K562 (cell line): Measurements from ENCODE around the gene PSMD8. TPM values are rescaled to one million over a fixed set of nuclear protein-coding genes. Genes with fewer than 3 reads are reported as not detected.

ENCODE experiments used
- EP300 ChIP-seq: IDR thresholded peaks from 2 replicates; pipeline ENCODE4 v1.6.1; 2012; ENCODE audit warnings: low read length, improper control_type of control experiment
- ID3 ChIP-seq, 2 experiments: fragments of 250-450 bp in 1 of 2; fragments of 450-650 bp in 1 of 2; sonication (Bioruptor Pico) in 1 of 2; IDR thresholded peaks; 2 replicates each; pipeline versions ENCODE4 v1.6.1 to v1.8.0; 2016 to 2021; ENCODE audit warnings: mild to moderate bottlenecking in 2 of 2, moderate library complexity in 2 of 2, missing compliant biosample characterization in 1 of 2, missing genetic modification characterization in 1 of 2
- MAFG ChIP-seq: fragments of 450-650 bp; conservative IDR thresholded peaks from 2 replicates; pipeline ENCODE4 v1.6.1; 2016; ENCODE audit warnings: missing genetic modification characterization, missing compliant biosample characterization
- MED1 ChIP-seq: sonication (generic); formaldehyde crosslinking; IDR thresholded peaks from 2 replicates; pipeline ENCODE4 v1.8.1; 2023; ENCODE audit warnings: missing genetic modification reagents, borderline replicate concordance
- MTA2 ChIP-seq: fragments of 450-650 bp; IDR thresholded peaks from 2 replicates; pipeline ENCODE4 v1.6.1; 2016; ENCODE audit warnings: low read depth
- NELFE ChIP-seq: IDR thresholded peaks from 2 replicates; pipeline ENCODE4 v1.6.1; 2011; ENCODE audit warnings: mild to moderate bottlenecking; ENCODE audit not compliant: insufficient read depth, insufficient read length
- NEUROD1 ChIP-seq: fragments of 150-350 bp; IDR thresholded peaks from 2 replicates; pipeline ENCODE4 v1.6.1; 2014; ENCODE audit warnings: borderline replicate concordance, low read length, low read depth; ENCODE audit not compliant: partially characterized antibody
- NFRKB ChIP-seq: fragments of 450-650 bp; IDR thresholded peaks from 2 replicates; pipeline ENCODE4 v1.6.1; 2016; ENCODE audit warnings: low read depth
- NR3C1 ChIP-seq: sonication (generic); formaldehyde crosslinking; IDR thresholded peaks from 2 replicates; pipeline ENCODE4 v1.8.1; 2022; ENCODE audit warnings: missing genetic modification reagents
- POLR2G ChIP-seq: fragments of 200-400 bp; formaldehyde crosslinking; IDR thresholded peaks from 2 replicates; pipeline ENCODE4 v1.6.1; 2017; ENCODE audit warnings: low read depth, mild to moderate bottlenecking, antibody characterized with exemption, low read length, moderate library complexity
- SAFB2 ChIP-seq: fragments of 200-400 bp; formaldehyde crosslinking; IDR thresholded peaks from 2 replicates; pipeline ENCODE4 v1.6.1; 2018; ENCODE audit warnings: borderline replicate concordance, low read length, low read depth, moderate library complexity; ENCODE audit not compliant: severe bottlenecking
- STAT5A ChIP-seq: IDR thresholded peaks from 2 replicates; pipeline ENCODE4 v1.6.1; 2012; ENCODE audit warnings: low read length, inconsistent platforms, borderline replicate concordance
- TAF1 ChIP-seq: IDR thresholded peaks from 2 replicates; pipeline ENCODE4 v1.6.1; 2011; ENCODE audit warnings: mild to moderate bottlenecking, low read length, moderate library complexity; ENCODE audit not compliant: insufficient read depth, control insufficient read depth, severe bottlenecking; ENCODE audit errors: extremely low read depth
- TAF7 ChIP-seq: fragments of 450-650 bp; IDR thresholded peaks from 2 replicates; pipeline ENCODE4 v1.6.1; 2016; ENCODE audit warnings: missing genetic modification characterization, missing compliant biosample characterization
- TBL1XR1 ChIP-seq, 2 experiments: IDR thresholded peaks; 2 replicates each; pipeline ENCODE4 v1.6.1; 2012; ENCODE audit warnings: improper control_type of control experiment in 2 of 2, low read length in 2 of 2, mild to moderate bottlenecking in 1 of 2
- TFAM ChIP-seq: fragments of 250-450 bp; sonication (Bioruptor Pico); conservative IDR thresholded peaks from 2 replicates; pipeline ENCODE4 v1.5.0; 2021; ENCODE audit warnings: mild to moderate bottlenecking, moderate library complexity
- ZFP36 ChIP-seq: fragments of 150-350 bp; IDR thresholded peaks from 2 replicates; pipeline ENCODE4 v1.6.1; 2018; ENCODE audit warnings: low read length, low read depth; ENCODE audit not compliant: partially characterized antibody
- ZNF277 ChIP-seq: fragments of 250-450 bp; sonication (Bioruptor Pico); IDR thresholded peaks from 2 replicates; pipeline ENCODE4 v1.8.0; 2022; ENCODE audit warnings: inconsistent platforms, mild to moderate bottlenecking, moderate library complexity, borderline replicate concordance
- ZNF507 ChIP-seq: conservative IDR thresholded peaks from 2 replicates; pipeline ENCODE4 v1.6.1; 2017; ENCODE audit warnings: missing genetic modification characterization, missing compliant biosample characterization
- ZNF707 ChIP-seq: fragments of 250-450 bp; sonication (Bioruptor Pico); conservative IDR thresholded peaks from 2 replicates; pipeline ENCODE4 v1.8.0; 2022; ENCODE audit warnings: inconsistent platforms, mild to moderate bottlenecking, moderate library complexity
- ZNF830 ChIP-seq: fragments of 250-450 bp; sonication (Bioruptor Pico); IDR thresholded peaks from 2 replicates; pipeline ENCODE4 v1.5.0; 2021; ENCODE audit warnings: mild to moderate bottlenecking
- polyA plus RNA-seq, 8 experiments: library from polyadenylated mRNA; depleted of rRNA in 4 of 8; stranded (reverse) in 5 of 8; unstranded in 3 of 8; fragments of >200 nt; fragmentation: Nextera tagmentation in 2 of 8; fragmentation: Illumina TruSeq in 1 of 8; extraction: Ambion mirVana in 2 of 8; extraction: Trizol in 1 of 8; gene quantifications; 2 replicates each; pipeline versions ENCODE4 v1.2.1 to v1.2.3, GENCODE V29; 2011 to 2014; ENCODE audit warnings: inconsistent platforms in 1 of 8, missing spikeins in 1 of 8
- total RNA-seq, 7 experiments: library from RNA; depleted of rRNA in 6 of 7; stranded (reverse); fragments of >200 nt in 6 of 7; fragmentation: Illumina TruSeq in 2 of 7; extraction: Trizol in 2 of 7; gene quantifications; 2 replicates each; pipeline versions ENCODE4 v1.2.1 to v1.2.3, GENCODE V29; 2011 to 2021; ENCODE audit warnings: low replicate concordance in 1 of 7
- TF ChIP-seq, protein P1 (sequence below): fragments of 250-450 bp; sonication (Bioruptor Pico); IDR thresholded peaks from 2 replicates; pipeline ENCODE4 v1.8.0; 2022; ENCODE audit warnings: inconsistent platforms
- TF ChIP-seq, protein P2 (sequence below): IDR thresholded peaks from 2 replicates; pipeline ENCODE4 v1.6.1; 2016; ENCODE audit warnings: missing genetic modification characterization, missing compliant biosample characterization

Gene PSMD8
- total and polyA plus RNA-seq, 9 of the 15 experiments (the other 6 are each of a cell fraction or from before 2014, with no cell fraction given) = 130 to 583 (median 315) TPM

- TF ChIP-seq ZNF707 (CRISPR knock-in tag) = no peak
- TF ChIP-seq TAF1 = no peak
- TF ChIP-seq NR3C1 = no peak
- TF ChIP-seq NEUROD1 = no peak
- TF ChIP-seq MED1 (CRISPR knock-in tag) = no peak
- no peak for TF ChIP-seq EP300
- TF ChIP-seq ZFP36 = no peak
- TF ChIP-seq MTA2 = no peak; the same call in 1 of the 2 replicates
- no peak for TF ChIP-seq ID3 (CRISPR knock-in tag; IDR thresholded peaks at IDR 0.05)
- no peak for TF ChIP-seq ID3 (tag; IDR thresholded peaks at IDR 0.05)
- peak; percentile 67 for TF ChIP-seq POLR2G
- TF ChIP-seq, protein P1, sequence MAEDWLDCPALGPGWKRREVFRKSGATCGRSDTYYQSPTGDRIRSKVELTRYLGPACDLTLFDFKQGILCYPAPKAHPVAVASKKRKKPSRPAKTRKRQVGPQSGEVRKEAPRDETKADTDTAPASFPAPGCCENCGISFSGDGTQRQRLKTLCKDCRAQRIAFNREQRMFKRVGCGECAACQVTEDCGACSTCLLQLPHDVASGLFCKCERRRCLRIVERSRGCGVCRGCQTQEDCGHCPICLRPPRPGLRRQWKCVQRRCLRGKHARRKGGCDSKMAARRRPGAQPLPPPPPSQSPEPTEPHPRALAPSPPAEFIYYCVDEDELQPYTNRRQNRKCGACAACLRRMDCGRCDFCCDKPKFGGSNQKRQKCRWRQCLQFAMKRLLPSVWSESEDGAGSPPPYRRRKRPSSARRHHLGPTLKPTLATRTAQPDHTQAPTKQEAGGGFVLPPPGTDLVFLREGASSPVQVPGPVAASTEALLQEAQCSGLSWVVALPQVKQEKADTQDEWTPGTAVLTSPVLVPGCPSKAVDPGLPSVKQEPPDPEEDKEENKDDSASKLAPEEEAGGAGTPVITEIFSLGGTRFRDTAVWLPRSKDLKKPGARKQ (CRISPR knock-in tag) = no peak
- no peak for TF ChIP-seq MAFG (tag)
- TF ChIP-seq STAT5A = no peak
- no peak for TF ChIP-seq TFAM
- peak; percentile 73 for TF ChIP-seq NFRKB
- no peak for TF ChIP-seq ZNF830 (CRISPR knock-in tag)
- TF ChIP-seq TAF7 (tag) = no peak
- TF ChIP-seq, protein P2, sequence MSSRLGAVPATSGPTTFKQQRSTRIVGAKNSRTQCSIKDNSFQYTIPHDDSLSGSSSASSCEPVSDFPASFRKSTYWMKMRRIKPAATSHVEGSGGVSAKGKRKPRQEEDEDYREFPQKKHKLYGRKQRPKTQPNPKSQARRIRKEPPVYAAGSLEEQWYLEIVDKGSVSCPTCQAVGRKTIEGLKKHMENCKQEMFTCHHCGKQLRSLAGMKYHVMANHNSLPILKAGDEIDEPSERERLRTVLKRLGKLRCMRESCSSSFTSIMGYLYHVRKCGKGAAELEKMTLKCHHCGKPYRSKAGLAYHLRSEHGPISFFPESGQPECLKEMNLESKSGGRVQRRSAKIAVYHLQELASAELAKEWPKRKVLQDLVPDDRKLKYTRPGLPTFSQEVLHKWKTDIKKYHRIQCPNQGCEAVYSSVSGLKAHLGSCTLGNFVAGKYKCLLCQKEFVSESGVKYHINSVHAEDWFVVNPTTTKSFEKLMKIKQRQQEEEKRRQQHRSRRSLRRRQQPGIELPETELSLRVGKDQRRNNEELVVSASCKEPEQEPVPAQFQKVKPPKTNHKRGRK (tag) = peak; percentile 96
- no peak for TF ChIP-seq ZNF277 (CRISPR knock-in tag)
- TF ChIP-seq SAFB2 = no peak
- no peak for TF ChIP-seq TBL1XR1 (IDR thresholded peaks at IDR 0.05; ENCODE audit: low read length in 2 of 2)
- TF ChIP-seq NELFE = no peak
- no peak for TF ChIP-seq ZNF507 (tag)
Measured at GRCh38 chr19:38335949-38336637, 38.3 kb upstream of the PSMD8 start (continued).
